GM10248 (cell line): ENCODE results near the gene CREBBP.
A peak's percentile ranks its signal among the peaks of the same experiment; 100 is the strongest.

Experiments
- CTCF ChIA-PET: fragments of 300-600 bp; sonication (Branson Sonifier 250); formaldehyde crosslinking; extraction: SDS; loops from one replicate; lab custom pipeline; 2021; ENCODE audit warnings: antibody characterized with exemption; lab: Yijun Ruan, JAX
- POLR2A ChIA-PET: fragments of 350-650 bp; sonication (Branson Sonifier 250); formaldehyde crosslinking; extraction: SDS; loops from one replicate; lab custom pipeline; 2020; ENCODE audit warnings: antibody characterized with exemption; lab: Yijun Ruan, JAX
- DNase-seq: peaks from one replicate; pipeline ENCODE4 v3.0.0; 2012; ENCODE audit errors: extremely low spot score
- CTCF ChIP-seq: IDR thresholded peaks from 2 replicates; pipeline ENCODE4 v1.5.1; 2012; ENCODE audit warnings: mild to moderate bottlenecking, low read depth; ENCODE audit errors: extremely low read depth, missing control alignments, control extremely low read depth

CREBBP gene

GRCh38 chr16:3695610-3696369, 184.7 kb downstream of the CREBBP start:
- ChIA-PET CTCF (interaction anchor here (0.6 to 1.1 kb wide), 2 partner anchors 12 to 30 kb away, joined by 3 to 5 read pairs; no protein-coding TSS in a partner anchor), POLR2A (interaction anchor here (1.0 kb wide), 1 partner anchor 24 kb away, joined by 3 read pairs; no protein-coding TSS in a partner anchor)
- no peak for TF ChIP-seq CTCF
- peak; percentile 51 for DNase-seq

GRCh38 chr16:3694051-3694450, 186.5 kb downstream of the CREBBP start:
- no peak for DNase-seq
- ChIA-PET POLR2A (no interaction called here), CTCF (interaction anchor here (1.0 kb wide), 1 partner anchor 9 kb away, joined by 4 read pairs; no protein-coding TSS in a partner anchor)
- no peak for TF ChIP-seq CTCF

- POLR2A ChIA-PET = interaction anchor here (0.7 kb wide), 1 partner anchor 80 kb away, joined by 6 read pairs; no protein-coding TSS in a partner anchor
- no peak for TF ChIP-seq CTCF
Measured at GRCh38 chr16:3691761-3692160, 188.8 kb downstream of the CREBBP start.

GRCh38 chr16:3690980-3691720, 189.4 kb downstream of the CREBBP start:
- ChIA-PET CTCF (interaction anchor here (0.6 to 3.5 kb wide), 12 partner anchors 9 to 563 kb away, joined by 3 to 29 read pairs (median 4); no protein-coding TSS in a partner anchor), POLR2A (no interaction called here)

More at GRCh38 chr16:3691761-3692160, 188.8 kb downstream of the CREBBP start:
- DNase-seq = no peak
- CTCF ChIA-PET = interaction anchor here (0.6 to 3.5 kb wide), 10 partner anchors 9 to 562 kb away, joined by 3 to 29 read pairs (median 4); no protein-coding TSS in a partner anchor

GRCh38 chr16:3690470-3690928, 190.0 kb downstream of the CREBBP start:
- CTCF ChIA-PET = interaction anchor here (0.9 to 3.5 kb wide), 12 partner anchors 9 to 564 kb away, joined by 3 to 29 read pairs (median 4); no protein-coding TSS in a partner anchor
- TF ChIP-seq CTCF = peak; percentile 87
- peak; percentile 89 for DNase-seq
- POLR2A ChIA-PET = no interaction called here

More at GRCh38 chr16:3690980-3691720, 189.4 kb downstream of the CREBBP start:
- DNase-seq = no peak
- TF ChIP-seq CTCF = no peak

GRCh38 chr16:3689731-3690130, 190.8 kb downstream of the CREBBP start:
- no peak for DNase-seq
- TF ChIP-seq CTCF = no peak
- ChIA-PET POLR2A (no interaction called here), CTCF (interaction anchor here (0.9 to 3.5 kb wide), 8 partner anchors 8 to 82 kb away, joined by 3 to 29 read pairs (median 4); no protein-coding TSS in a partner anchor)
